ENCODE data around the gene RFX4.

DNA sequence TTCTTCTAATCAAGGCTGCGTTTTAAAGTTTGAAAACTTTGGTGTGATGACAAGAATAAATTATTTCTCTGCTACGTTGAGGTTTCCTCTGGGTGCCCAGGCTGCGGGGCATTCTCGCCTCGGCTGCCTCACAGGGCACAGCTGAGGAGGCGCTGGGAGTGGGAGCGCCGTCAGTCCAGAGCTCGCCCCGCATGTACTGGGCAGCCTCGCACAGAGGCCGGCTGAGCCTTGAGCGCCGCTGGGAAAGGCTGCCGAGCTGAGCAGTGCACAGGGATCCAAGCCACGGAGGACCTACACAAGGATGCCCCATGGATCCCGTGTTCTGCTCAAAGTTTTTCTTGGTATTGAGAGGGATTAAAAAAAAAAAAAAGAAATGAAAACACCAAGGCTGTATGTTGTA, 11.6 kb downstream of the RFX4 start:
- TF ChIP-seq, protein P1, sequence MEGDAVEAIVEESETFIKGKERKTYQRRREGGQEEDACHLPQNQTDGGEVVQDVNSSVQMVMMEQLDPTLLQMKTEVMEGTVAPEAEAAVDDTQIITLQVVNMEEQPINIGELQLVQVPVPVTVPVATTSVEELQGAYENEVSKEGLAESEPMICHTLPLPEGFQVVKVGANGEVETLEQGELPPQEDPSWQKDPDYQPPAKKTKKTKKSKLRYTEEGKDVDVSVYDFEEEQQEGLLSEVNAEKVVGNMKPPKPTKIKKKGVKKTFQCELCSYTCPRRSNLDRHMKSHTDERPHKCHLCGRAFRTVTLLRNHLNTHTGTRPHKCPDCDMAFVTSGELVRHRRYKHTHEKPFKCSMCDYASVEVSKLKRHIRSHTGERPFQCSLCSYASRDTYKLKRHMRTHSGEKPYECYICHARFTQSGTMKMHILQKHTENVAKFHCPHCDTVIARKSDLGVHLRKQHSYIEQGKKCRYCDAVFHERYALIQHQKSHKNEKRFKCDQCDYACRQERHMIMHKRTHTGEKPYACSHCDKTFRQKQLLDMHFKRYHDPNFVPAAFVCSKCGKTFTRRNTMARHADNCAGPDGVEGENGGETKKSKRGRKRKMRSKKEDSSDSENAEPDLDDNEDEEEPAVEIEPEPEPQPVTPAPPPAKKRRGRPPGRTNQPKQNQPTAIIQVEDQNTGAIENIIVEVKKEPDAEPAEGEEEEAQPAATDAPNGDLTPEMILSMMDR (IDR thresholded peaks at IDR 0.05), result no peak
- TF ChIP-seq POLR2A (IDR thresholded peaks at IDR 0.05), result no peak

Measured in adrenal gland (tissue), 5 donors.